Endometrial microvascular endothelial cells (primary cell): ENCODE results near the gene HSPE1. TPM values are rescaled to one million over a fixed set of nuclear protein-coding genes. Genes with fewer than 3 reads are reported as not detected.
"Not testable (repeated sequence)": the region's sequence is repeated elsewhere in the genome, so short reads cannot be mapped to it uniquely, and the experiment has no call there.

ENCODE experiments used
- in situ Hi-C: cut with HindIII; loops from 2 replicates; pipeline ENCODE4 v1.10.0; 2017; ENCODE audit warnings: low sequenced_read_pairs, low pct_unique_long_range_greater_than_20kb; ENCODE audit errors: inconsistent ontology term
- total RNA-seq: library from RNA; depleted of rRNA; stranded (reverse); fragments of >200 nt; gene quantifications from one replicate; pipeline ENCODE4 v1.2.3, GENCODE V29; 2015; ENCODE audit errors: inconsistent ontology term

The HSPE1 gene
- total RNA-seq: 264 TPM

DNA sequence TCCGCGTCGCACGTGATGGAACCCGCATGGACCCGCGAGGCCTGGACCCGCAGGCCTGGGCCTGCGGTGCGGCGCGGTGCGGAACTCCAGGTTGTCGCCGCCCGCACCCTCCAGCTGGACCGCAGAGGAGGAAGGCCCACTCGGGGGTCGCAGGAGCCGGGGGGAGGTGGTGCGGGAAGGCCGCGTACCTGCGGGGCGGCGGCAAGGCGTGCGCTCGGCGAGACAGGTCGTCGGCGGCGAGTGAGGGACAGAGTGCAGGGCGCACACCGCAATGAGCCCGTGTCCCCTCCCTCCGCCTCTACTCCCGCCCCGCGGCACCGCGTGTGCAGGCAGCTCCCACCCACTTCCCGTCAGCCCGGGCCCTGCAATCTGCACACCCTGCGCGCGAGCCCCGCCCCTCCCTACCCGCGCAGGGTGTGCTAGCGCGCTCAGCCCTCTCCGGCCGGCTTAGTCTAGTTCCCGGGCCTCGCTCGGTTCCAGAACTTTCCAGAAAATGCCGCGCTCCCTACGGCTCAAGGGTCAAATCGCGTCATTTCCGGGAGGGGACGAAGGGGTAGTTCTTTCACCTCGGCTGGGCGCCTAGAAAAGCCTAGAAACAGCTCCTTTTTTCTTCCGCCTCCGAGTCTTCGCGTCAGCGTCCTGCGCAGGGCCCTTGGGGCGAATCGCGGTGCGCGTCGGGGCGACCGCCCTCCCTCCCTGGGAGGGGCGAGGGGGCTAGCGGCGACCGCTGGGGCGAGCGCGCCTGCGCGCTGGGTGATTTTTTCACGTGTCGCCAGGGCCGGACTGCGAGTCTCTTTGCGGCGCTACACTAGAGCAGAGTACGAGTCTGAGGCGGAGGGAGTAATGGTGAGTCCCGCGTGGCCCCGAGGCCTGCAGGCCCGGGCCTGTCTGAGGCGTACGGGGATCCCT, at the start of gene HSPE1, which contains the start of gene HSPD1:
TSS of gene HSPE1 (plus strand) at position 786 of the 909 bp plus-strand sequence. CDS start at position 844, 58 bp downstream.
TSS of gene HSPD1 (minus strand) at position 247 of the 909 bp plus-strand sequence. CDS start 992 bp downstream, outside the sequence.
- in situ Hi-C loops: no loop called here

DNA sequence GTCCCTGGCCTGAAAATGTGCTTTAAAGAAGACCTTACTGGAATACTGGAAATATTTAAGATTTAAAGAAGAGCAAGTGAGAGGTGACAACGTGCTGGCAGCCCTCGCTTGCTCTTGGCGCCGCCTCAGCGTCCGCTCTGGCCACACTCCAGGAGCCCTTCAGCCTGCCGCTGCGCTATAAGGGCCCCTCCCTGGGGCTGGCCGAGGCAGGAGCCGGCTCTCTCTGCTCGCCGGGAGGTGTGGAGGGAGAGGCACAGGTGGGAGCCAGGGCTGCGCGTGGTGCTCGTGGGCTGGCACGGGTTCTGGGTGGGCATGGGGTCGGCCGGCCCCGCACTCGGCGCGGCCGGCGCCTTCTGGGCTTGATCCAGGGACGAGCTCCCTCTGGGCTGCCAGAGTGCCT, 49.7 kb upstream of the HSPE1 start:
- in situ Hi-C loops: no loop called here

DNA sequence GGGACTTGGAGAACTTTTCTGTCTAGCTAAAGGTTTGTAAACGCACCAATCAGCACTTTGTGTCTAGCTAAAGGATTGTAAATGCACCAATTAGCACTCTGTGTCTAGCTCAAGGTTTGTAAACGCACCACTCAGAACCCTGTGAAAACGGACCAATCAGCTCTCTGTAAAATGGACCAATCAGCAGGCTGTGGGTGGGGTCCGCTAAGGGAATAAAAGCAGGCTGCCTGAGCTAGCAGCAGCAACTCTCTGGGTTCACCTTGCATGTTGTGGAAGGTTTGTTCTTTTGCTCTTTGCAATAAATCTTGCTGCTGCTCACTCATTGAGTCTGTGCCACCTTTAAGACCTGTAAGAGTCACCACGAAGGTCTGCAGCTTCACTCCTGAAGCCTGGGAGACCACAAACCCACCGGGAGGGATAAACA, 49.2 kb upstream of the HSPE1 start:
- in situ Hi-C loops: not testable (repeated sequence)

DNA sequence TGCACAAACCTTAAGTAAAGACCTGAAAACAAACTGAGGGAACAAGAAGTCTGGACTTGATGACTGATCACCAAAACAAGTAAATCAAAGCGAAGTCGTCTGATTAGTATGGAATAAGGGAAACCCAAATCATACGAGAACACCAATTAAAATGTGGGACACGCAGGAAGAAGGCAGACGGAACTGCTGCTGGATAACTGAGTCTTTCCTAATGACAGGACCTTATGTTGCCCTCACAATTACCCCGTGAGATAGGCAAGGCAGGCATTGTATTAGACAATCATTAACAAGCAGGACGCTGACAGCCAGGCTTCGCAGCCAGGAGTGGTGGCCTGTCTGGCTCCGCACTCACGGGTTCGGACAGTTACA, 47.4 kb upstream of the HSPE1 start:
- in situ Hi-C loops: no loop called here

GRCh38 chr2:197453123-197453913, 46.9 kb upstream of the HSPE1 start, which contains the start of gene COQ10B:
COQ10B (plus strand) TSS chr2:197453552; CDS start chr2:197453561, 9 bp downstream.
- in situ Hi-C loops: no loop called here

DNA sequence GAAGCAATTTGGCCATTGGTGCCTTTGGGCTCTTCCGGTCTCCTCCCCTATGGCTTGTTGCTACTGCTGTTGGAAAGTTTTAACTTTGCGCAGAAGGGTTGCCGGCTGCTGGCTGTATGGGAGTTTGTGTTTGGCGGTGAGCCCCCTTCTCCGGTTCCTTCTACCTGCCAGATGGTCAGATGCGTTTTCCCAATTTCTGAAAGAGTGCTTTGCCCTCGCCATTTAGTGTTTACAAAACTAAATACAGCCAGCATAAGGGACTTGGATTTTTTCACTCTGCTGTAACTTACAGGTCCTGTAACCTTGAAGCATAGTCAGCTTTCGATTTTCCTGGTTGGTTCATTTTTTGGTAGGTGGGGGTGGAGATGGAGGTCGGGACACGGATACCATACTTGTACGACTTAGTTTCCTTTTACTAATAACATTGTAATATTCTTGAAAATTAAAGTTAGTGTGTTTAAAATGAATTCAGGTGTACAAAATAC, 46.2 kb upstream of the HSPE1 start:
- in situ Hi-C loops: no loop called here

GRCh38 chr2:197454923-197455322, 45.3 kb upstream of the HSPE1 start:
- in situ Hi-C loops: no loop called here

DNA sequence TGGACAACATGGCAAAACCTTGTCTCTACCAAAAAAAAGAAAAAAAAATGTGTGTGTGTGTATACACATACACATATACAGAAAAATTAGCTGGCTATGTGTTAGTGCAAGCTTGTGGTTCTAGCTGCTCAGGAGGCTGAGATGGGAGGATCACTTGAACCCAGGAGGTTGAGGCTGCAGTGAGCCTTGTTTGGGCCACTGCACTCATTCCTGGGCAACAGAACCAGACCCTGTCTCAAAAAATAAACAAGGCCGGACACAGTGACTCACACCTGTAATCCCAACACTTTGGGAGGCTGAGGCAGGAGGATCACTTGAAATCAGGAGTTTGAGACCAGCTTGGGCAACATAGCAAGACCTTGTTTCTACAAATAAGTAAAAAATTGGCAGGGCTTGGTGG, 44.8 kb upstream of the HSPE1 start:
- in situ Hi-C loops: no loop called here

DNA sequence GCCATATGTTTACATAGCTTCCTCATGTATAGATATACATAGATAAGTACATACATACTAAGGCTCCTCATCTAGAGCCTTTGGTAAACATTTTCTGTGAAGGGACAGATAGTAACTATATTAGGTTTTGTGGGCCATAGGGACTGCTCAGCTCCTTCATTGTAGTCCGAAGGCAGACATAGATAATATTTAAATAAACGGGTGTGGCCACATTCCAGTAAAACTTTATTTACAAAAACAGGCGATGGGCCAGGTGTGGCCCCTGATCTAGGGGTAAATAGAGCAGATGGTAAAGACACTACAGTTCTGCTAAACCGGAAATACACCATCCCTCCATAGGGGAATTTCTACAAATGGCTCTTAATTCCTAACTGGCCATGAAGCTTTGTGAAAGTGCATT, 39.5 kb upstream of the HSPE1 start:
- in situ Hi-C loops: no loop called here

DNA sequence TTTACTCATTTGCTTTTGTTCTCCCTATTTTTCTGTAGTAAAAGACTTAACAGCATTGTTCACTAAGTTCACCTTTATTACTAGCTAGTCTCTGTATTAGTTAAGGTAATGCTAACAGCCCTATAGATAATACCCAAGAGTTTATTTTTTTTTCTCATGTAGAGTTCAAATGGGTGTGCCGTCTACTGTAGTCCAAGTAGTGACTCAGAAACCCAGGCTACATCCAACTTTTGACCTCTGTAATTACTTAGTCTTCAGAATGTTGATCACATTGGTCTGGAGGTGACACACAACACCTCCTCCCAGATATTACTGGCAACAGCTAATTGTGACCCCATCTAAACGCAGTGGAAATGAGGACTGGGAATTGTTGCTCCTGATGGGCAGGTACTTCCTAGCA, 39.1 kb upstream of the HSPE1 start:
- in situ Hi-C loops: no loop called here

GRCh38 chr2:197464175-197464574, 36.0 kb upstream of the HSPE1 start:
- in situ Hi-C loops: no loop called here

DNA sequence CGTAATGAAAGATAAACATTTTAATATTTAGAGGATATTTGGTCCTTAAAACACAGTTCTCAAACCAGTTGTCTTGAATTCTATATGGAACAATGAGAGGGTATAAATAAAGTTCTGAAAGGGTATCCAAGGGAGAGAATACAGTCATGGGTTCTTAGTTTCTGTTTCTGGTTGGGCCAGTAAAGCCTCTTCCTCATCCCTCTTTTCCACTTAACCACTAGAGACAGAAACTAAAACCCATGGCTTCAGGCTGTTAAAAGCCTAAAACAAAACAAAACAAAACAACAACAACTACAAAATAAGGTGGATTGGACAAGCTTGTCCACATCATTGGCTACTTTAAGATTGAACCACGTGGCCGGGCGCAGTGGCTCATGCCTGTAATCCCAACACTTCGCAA, 28.0 kb upstream of the HSPE1 start:
- in situ Hi-C loops: no loop called here

- in situ Hi-C loops: no loop called here
Observed at GRCh38 chr2:197477797-197478196, 22.4 kb upstream of the HSPE1 start.

- in situ Hi-C loops: no loop called here
Observed at GRCh38 chr2:197480165-197481036, 19.8 kb upstream of the HSPE1 start.

GRCh38 chr2:197484248-197484647, 15.9 kb upstream of the HSPE1 start:
- in situ Hi-C loops: not testable (repeated sequence)

DNA sequence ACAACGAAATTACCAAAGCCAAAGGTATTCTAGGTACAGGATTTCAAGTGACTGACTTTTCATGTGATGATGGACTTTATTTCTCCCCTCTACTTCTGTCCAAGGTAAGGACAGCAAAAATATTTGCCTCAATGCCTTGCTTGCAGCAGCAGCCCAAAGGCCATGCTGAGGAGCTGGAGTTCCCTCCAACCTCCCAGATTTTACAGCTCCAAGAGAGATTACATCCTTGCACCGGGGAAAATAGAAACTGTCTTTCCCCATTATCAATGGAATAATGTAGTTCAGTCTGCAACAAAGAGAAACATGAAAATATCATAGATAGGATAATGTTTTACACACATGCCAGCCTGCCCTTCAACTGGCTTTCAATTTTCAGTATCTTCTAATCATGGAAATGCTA, 14.0 kb upstream of the HSPE1 start:
- in situ Hi-C loops: no loop called here

DNA sequence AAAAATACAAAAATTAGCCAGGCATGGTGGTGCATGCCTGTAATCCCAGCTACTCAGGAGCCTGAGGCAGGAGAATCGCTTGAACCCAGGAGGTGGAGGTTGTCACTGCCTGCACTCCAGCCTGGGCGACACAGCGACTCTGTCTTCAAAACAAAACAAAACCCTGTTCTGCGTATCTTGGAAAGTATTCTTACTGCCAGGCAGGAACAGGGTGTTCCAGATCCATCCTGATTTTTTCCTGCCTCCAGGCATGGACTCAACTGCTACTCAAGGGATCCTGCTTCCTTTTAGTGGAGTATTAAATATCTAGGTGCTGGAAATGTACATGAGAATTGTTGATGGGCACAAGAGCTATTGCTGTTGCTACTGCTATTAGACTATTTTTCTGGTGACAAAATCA, 12.8 kb upstream of the HSPE1 start:
- in situ Hi-C loops: no loop called here

DNA sequence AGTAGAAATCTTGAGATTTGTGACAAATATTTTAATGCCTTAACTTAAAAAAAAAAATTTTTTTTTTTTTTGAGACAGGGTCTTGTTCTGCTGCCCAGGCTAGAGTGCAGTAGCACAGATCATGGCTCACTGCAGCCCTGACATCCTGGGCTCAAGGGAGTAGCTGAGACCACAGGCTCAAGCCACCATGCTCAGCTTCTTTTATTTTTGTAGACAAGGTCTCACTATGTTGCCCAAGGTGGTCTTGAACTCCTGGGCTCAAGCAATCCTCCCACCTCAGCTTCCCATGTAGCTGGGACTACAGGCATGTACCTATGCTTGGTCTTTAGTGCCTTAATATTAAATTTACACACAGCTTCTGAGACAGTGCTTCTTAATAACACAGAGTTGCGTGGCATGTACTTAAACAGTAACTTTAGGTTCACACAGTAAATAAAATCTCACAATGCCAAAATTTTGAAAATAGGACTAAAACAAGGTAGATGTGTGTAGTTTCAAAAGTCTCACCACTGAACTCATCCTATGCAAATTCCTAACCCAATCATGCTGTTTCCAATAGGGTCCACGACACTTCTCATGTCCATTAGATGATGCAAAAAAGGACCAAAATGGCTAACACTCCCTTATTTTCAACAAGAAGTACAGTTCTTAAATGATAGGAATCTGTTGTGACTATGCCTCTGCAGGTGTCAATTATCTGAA, 4.6 kb upstream of the HSPE1 start:
- in situ Hi-C loops: no loop called here
